Measurements from ENCODE around the gene ADAMTS1.

- no peak for TF ChIP-seq EZH2 (IDR thresholded peaks at IDR 0.05; ENCODE audit: insufficient read depth, poor library complexity, severe bottlenecking)
- no peak for TF ChIP-seq EZH2phosphoT487 (IDR thresholded peaks at IDR 0.05; ENCODE audit: insufficient read depth, low read depth)
Observed at GRCh38 chr21:26846036-26846931, 1.1 kb upstream of the ADAMTS1 start.
